NCI-H1694 (cell line): ENCODE results near the gene TGDS.
"Not testable (repeated sequence)": the region's sequence is repeated elsewhere in the genome, so short reads cannot be mapped to it uniquely, and the experiment has no call there.

Source experiments
- DNase-seq: peaks from one replicate; lab custom pipeline; 2025; lab: John Stamatoyannopoulos, UW

Gene TGDS

DNA sequence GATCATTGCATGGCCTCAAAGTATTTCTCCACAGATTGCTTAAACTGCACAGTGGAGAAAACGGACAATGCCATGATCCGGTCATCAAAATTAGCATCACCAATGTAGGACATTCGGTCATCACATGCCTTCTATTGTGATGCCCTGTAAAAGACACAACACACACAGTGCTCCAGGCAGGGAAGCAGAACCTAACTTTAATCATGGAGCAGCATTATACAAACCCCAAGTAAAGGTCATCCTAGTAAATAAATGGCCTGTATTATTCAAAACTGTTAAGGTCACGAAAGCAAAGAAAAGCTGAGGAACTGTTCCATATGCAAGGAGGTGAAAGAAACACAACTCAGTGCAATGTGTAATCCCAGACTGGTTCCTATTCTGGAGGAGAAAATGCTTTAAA is 42.2 kb downstream of the TGDS start:
- no peak for DNase-seq

DNA sequence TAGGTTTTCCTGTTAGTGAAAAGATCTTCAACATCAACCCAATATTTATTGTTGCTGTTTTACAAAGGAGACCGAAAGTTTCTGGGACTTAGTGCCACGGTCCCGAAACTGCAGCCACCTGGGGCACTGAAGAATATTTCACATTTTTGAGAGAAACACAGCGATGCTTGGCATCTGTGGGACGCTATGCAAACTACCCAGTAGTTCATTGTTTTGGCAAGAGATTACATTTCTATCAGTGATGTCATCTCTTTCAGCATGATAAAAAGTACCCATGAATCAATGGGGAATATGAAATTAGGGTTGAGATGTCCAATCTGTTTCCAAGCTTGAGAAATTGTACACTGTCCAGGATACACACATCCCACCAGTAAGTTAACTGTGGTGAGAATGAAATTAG is 43.9 kb downstream of the TGDS start:
- no peak for DNase-seq

DNA sequence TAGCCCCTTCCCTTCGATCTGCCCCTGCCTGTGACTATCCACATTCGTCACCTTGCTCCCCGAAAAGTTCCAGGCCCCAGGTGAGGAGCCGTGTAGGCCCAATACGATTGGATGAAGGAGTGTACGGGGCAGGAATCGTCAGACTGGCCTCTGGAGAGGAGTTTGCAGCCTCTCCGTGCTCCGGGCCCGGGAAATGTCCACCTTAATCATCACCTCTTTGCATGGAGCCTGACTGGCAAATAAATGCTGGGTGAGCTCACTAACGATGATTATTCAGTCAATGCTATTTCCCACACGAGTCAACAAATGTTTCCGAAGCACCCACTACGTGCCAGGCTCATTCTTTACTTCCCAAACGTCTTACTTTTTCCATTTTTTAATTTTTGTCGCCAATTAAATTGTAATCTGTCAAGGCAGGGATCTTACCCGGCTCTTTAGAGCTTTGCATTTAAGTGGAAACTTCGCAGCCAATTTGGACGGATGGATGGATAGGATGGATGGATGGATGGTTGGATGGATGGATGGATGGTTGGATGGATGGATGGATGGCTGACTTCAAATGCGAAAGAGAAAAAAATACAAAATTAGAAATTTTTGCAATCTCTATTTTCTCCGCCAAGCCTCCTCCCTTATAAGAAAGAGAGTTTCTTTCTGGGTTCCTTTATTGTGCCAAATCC is 45.8 kb downstream of the TGDS start:
- DNase-seq, result peak; percentile 51

DNA sequence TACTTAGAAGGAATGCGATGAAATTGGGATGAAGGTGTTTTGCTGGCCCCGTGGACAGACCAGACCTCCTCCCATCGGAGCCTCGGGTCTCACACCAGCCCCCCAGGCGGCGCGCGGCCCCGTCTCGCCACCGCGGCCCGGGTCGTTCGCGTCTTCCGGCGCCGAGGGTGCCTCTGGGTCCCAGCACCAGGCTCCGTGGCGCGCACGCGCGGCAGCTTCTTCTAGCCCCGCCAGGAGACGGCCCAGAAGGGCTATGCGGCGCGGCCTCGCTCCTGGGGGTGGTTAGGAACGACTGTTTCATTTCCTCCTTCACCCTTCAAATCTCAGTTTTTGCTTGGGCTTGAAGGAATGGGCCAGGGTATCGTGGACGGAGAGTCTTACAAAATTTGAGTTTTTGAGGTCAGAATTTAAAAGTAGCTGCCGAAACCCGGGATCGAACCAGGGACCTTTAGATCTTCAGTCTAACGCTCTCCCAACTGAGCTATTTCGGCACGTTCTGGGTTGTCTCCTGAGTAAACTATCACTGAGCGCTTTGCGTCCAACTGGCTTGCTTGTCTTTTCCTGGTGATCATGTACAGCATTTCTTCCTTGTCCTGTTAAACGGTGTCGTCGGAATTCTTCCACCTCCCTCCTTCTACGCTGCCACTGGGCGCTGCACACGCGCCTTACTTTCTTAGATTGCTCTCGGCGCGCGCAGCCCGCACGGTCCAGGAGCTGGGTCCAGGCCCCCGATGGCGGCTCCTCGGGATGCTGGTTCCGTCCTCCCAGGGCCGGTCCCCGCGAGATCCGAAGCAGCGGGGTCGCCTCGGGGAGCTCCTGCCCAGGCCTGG is 46.5 kb downstream of the TGDS start:
- peak; percentile 95 for DNase-seq

DNA sequence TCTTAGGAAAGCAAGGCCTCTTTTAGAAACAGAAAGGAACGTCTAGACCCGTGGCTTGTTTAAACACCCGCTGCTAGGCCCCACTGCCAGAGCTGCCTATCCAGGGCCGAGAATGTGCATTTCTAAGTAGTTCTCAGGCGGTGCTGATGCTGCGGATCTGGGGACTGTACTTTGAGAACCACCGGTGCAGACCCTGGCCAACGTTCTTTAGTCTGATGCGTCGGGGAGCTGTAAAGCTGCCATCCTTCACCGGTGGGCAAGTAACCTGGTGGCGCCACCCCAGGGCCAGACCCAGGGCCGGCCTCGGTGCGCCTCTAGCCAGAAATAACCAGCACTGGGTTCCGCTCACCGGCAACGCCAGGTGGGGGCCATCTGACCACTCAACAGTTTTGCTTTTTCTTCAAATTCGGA is 47.1 kb downstream of the TGDS start:
- peak; percentile 21 for DNase-seq

DNA sequence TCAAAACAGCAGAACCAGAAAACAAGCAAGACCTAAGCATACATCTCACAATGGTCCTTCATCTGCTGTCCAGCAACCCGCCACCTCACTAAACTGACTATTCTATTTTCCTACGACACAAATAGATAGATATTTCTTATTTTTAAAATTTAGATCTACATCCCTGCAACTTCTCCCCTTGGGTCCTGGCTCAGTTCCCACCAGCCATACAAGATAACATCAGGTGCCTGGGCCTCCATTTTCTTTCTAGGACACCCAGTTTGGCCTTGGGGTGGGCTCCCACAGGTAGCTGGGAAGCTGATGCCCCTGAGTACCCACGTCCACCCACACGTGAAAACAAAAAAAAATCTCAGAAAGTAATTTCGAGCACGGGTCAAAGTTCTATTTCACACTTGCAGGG is 47.6 kb downstream of the TGDS start:
- DNase-seq, result no peak

- no peak for DNase-seq
Measured at GRCh38 chr13:94546061-94546839, 49.7 kb downstream of the TGDS start.

GRCh38 chr13:94544922-94545321 is 51.0 kb downstream of the TGDS start:
- DNase-seq, result no peak

- DNase-seq, result no peak
Measured at GRCh38 chr13:94542917-94543316, 53.0 kb downstream of the TGDS start.

DNA sequence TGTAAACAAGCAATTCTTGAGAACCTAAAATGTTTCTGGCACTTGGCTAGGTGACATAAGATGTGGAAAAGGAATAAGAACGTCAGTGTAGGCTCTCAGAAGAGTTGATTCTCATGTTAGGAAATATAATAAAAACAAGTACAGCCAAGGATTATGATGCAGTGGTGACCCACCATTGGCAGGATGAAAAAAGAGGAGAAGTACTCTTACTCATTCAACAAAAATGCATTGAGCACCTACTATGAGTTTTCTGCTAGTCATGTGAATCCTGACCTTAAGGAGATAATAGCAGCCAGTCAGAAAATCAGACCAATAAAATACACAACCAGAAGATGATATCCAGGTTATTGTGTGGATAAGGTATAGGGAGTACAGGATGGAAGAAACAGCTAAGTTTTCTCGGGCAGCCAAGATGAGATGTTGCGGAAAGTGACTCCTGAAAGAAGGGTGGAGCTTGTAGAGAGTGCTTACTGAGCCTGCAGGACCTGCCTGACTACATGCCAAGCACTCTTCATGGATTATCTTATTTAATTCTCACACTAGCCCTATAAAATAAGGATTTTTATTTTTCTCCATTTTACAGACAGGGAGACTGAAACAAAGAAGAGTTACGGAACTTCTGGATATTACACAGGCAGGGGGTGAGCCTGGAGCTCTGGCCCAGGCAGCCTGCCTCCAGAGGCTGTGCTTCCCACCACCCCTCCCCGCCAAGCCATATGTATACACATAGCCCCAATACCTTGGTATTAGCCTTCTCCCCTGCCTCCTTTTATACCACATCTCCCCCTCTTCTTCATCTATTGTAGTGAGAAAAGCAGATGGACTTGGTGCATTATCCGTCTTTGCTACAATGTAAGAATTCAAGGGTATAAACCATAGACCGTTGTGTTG is 58.0 kb downstream of the TGDS start:
- no peak for DNase-seq

- DNase-seq, result no peak
Measured at GRCh38 chr13:94535775-94536174, 60.2 kb downstream of the TGDS start.

DNA sequence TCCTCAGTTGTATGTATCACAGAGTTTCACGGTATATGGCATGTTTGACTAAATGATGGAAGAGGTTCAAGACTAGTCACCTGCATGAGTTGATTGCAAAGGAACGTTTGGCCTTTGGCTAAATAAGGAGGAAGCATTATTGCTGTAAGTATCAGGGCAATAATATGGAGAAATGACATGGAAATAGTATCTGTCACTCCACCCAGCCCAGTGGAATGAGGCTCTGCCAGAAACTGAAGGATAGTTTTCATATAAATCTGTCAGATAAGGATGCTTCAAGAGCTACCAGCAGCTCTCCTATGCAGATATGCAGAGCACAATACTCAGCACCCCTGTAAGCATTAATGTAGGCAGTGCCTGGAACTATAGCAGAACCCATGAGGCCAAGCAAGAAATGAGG is 60.7 kb downstream of the TGDS start:
- DNase-seq, result no peak

GRCh38 chr13:94534166-94534565 is 61.8 kb downstream of the TGDS start:
- no peak for DNase-seq

DNA sequence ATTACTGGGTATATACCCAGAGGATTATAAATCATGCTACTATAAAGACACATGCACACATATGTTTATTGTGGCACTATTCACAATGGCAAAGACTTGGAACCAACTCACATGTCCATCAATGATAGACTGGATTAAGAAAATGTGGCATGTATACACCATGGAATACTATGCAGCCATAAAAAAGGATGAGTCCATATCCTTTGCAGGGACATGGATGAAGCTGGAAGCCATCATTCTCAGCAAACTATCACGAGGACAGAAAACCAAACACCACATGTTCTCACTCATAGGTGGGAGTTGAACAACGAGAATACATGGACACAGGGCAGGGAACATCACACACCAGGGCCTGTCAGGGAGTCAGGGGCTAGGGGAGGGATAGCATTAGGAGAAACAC is 63.7 kb downstream of the TGDS start:
- not testable (repeated sequence) for DNase-seq

GRCh38 chr13:94526956-94527355 is 69.0 kb downstream of the TGDS start:
- not testable (repeated sequence) for DNase-seq

DNA sequence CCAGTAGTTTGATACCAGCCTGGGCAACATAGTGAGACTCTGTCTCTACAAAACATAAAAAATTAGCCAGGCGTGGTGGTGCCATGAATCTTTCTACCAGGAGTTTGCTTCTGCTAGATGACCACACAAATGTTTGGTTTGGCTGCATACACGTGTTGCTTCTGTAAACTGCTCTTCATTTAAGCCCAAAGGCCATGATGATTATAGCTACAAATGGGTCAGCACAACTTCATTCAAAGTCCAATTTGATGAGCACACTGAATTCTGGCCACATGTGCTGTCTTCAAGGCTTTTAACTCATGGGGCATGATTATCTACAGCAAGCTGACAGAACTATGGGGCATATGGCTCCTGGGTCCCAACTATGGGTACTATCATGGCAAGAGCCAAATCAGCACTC is 70.2 kb downstream of the TGDS start:
- no peak for DNase-seq

DNA sequence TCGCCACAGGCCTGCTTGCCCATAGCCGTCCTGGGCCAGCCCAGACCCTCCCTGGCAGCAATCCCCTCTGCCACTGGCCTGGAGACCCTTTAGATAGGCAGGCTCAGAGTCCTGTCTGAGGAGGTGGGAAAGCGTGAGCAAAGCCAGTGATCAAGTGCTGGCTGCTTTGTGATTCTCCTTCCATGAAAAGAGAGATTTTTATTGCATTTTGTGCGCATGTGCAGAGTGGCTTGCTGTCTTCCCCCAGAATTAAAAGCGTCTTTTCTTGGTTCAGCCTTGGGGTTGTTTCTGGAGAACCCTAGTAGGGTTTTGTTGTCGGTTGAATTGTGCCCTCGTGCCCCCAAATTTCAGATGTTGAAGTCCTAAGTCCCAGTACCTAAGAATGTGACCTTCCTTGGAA is 71.5 kb downstream of the TGDS start:
- DNase-seq, result no peak
